GM12878 (cell line): Measurements from ENCODE around the gene CHD1L. TPM values are rescaled to one million over a fixed set of nuclear protein-coding genes. Genes with fewer than 3 reads are reported as not detected.

Source experiments
- ATAC-seq: fragments of 200-7000 bp; cut with Tn5 transposase; 3 replicates; pipeline ENCODE4 v1.9.1; 2020; ENCODE audit warnings: mild to moderate bottlenecking, moderate library complexity
- BruUV-seq: library from RNA; stranded (reverse); fragments of 400-500 nt; replicated peaks from 2 replicates; lab custom pipeline; 2021; lab: Mats Ljungman, UMichigan
- CTCF ChIA-PET: fragments of 300-600 bp; sonication (Branson Sonifier 250); formaldehyde crosslinking; extraction: SDS; loops from one replicate; lab custom pipeline; 2021; ENCODE audit warnings: inconsistent platforms; lab: Yijun Ruan, JAX
- POLR2A ChIA-PET: fragments of 350-600 bp; formaldehyde crosslinking; extraction: SDS; loops from one replicate; lab custom pipeline; 2021; ENCODE audit warnings: inconsistent platforms; lab: Charles Lee
- RAD21 ChIA-PET: fragments of 300-600 bp; sonication (Branson Sonifier 250); formaldehyde crosslinking; loops from one replicate; lab custom pipeline; 2023; ENCODE audit warnings: antibody characterized with exemption; ENCODE audit not compliant: unreplicated experiment; lab: Charles Lee
- SMC1A ChIA-PET: fragments of 300-600 bp; sonication (Branson Sonifier 250); formaldehyde crosslinking; loops from one replicate; lab custom pipeline; 2023; ENCODE audit not compliant: unreplicated experiment, uncharacterized antibody; lab: Charles Lee
- DNase-seq: peaks from one replicate; pipeline ENCODE4 v3.0.0-alpha.2; 2011; ENCODE audit warnings: low read depth, low spot score
- FAIRE-seq: peaks from 3 replicates; lab custom pipeline; 2011; peaks lifted over from hg19 to GRCh38; lab: Jason Lieb, UNC
- H2AFZ ChIP-seq: 2 replicates; pipeline ENCODE4 v1.6.0; 2011; ENCODE audit warnings: low read depth, low read length, control low read depth; ENCODE audit not compliant: control insufficient read depth
- H3K27ac ChIP-seq: 2 replicates; pipeline ENCODE4 v1.5.1; 2011; ENCODE audit warnings: control low read depth; ENCODE audit not compliant: control insufficient read depth, insufficient read depth
- H3K27me3 ChIP-seq, 2 experiments: replicated peaks in 1 of 2; 2 replicates each; pipeline versions ENCODE4 v1.6.0 to v1.6.1; 2011; ENCODE audit warnings: low read length in 1 of 2; ENCODE audit not compliant: control insufficient read depth in 2 of 2, insufficient read depth in 2 of 2
- H3K36me3 ChIP-seq, 2 experiments: 2 replicates each; pipeline ENCODE4 v1.5.1; 2011; ENCODE audit warnings: low read length in 1 of 2; ENCODE audit not compliant: control insufficient read depth in 2 of 2, insufficient read depth in 2 of 2
- H3K4me1 ChIP-seq: 2 replicates; pipeline ENCODE4 v1.6.1; 2011; ENCODE audit warnings: mild to moderate bottlenecking, low read length, moderate library complexity, mixed read lengths; ENCODE audit not compliant: control insufficient read depth, insufficient read depth
- H3K4me2 ChIP-seq: 2 replicates; pipeline ENCODE4 v1.6.0; 2011; ENCODE audit warnings: control low read depth; ENCODE audit not compliant: control insufficient read depth, insufficient read depth
- H3K4me3 ChIP-seq: fragments of 200-600 bp; sonication (generic); 2 replicates; pipeline ENCODE4 v1.5.1; 2016
- H3K79me2 ChIP-seq: 2 replicates; pipeline ENCODE4 v1.6.0; 2011; ENCODE audit warnings: low read length; ENCODE audit not compliant: control insufficient read depth, insufficient read depth
- H3K9ac ChIP-seq: 2 replicates; pipeline ENCODE4 v1.8.0; 2011; ENCODE audit warnings: low read length, control low read depth, mixed read lengths; ENCODE audit not compliant: control insufficient read depth, insufficient read depth
- H3K9me3 ChIP-seq: replicated peaks from 3 replicates; pipeline ENCODE4 v1.5.1; 2011; ENCODE audit warnings: mild to moderate bottlenecking, low read length; ENCODE audit not compliant: control insufficient read depth, insufficient read depth
- H4K20me1 ChIP-seq: 2 replicates; pipeline ENCODE4 v1.6.0; 2011; ENCODE audit not compliant: control insufficient read depth, insufficient read depth
- CTCF ChIP-seq, 3 experiments: IDR thresholded peaks in 2 of 3; conservative IDR thresholded peaks in 1 of 3; 2 replicates each; pipeline ENCODE4 v1.5.1; 2011; ENCODE audit warnings: low read depth in 3 of 3, low read length in 3 of 3, mild to moderate bottlenecking in 3 of 3, control low read depth in 2 of 3, moderate library complexity in 2 of 3, inconsistent platforms in 1 of 3, mixed read lengths in 1 of 3; ENCODE audit not compliant: control insufficient read depth in 2 of 3, insufficient read depth in 1 of 3; ENCODE audit errors: extremely low read depth in 1 of 3
- RAD21 ChIP-seq: IDR thresholded peaks from 2 replicates; pipeline ENCODE4 v1.6.1; 2011; ENCODE audit warnings: mild to moderate bottlenecking, low read depth, low read length, moderate library complexity; ENCODE audit not compliant: insufficient read depth
- SMC3 ChIP-seq: IDR thresholded peaks from 2 replicates; pipeline ENCODE4 v1.6.1; 2011; ENCODE audit warnings: low read length, improper control_type of control experiment, borderline replicate concordance
- YY1 ChIP-seq: IDR thresholded peaks from 2 replicates; pipeline ENCODE4 v1.6.1; 2011; ENCODE audit warnings: low read depth, mild to moderate bottlenecking, low read length
- ZNF217 ChIP-seq: fragments of 450-650 bp; IDR thresholded peaks from 2 replicates; pipeline ENCODE4 v1.6.1; 2017; ENCODE audit warnings: antibody characterized with exemption, mild to moderate bottlenecking
- WGBS: methylation state at CpG from one replicate; pipeline ENCODE4 v1.1.6; 2016; ENCODE audit warnings: low lambda C conversion rate; ENCODE audit not compliant: insufficient replicate concordance, insufficient coverage; ENCODE audit errors: missing lambda C conversion rate; 5-methylcytosine and 5-hydroxymethylcytosine counted together
- in situ Hi-C: fragments of 300-500 bp; cut with MboI; formaldehyde crosslinking; loops from 9 replicates; pipeline ENCODE4 v1.14.3; 2018; ENCODE audit warnings: mixed read lengths
- intact Hi-C: fragments of 100-400 bp; cut with micrococcal nuclease; formaldehyde crosslinking; loops from one replicate; pipeline ENCODE4 v1.14.2; 2022; ENCODE audit not compliant: unreplicated experiment
- polyA plus RNA-seq, 11 experiments: library from polyadenylated mRNA; depleted of rRNA in 4 of 11; unstranded in 6 of 11; stranded (reverse) in 5 of 11; fragments of >200 nt; fragmentation: Nextera tagmentation in 4 of 11; fragmentation: Illumina TruSeq in 1 of 11; extraction: Ambion mirVana in 4 of 11; extraction: Trizol in 1 of 11; gene quantifications; 1 replicate in 1 of 11; 2 replicates in 10 of 11; pipeline versions ENCODE4 v1.2.1 to v1.2.3, GENCODE V29; 2011 to 2016; ENCODE audit warnings: inconsistent platforms in 2 of 11, missing spikeins in 2 of 11, low read depth in 1 of 11
- total RNA-seq, 4 experiments: library from RNA; depleted of rRNA in 3 of 4; stranded (reverse); fragments of >200 nt in 3 of 4; fragmentation: Illumina TruSeq in 1 of 4; extraction: Trizol in 1 of 4; gene quantifications; 2 replicates each; pipeline versions ENCODE4 v1.2.1 to v1.2.3, GENCODE V29; 2013 to 2021

The CHD1L gene
- total and polyA plus RNA-seq, 10 of the 15 experiments (the other 5 are each of a cell fraction or from before 2014, with no cell fraction given): 21.2 to 54.2 (median 44.5) TPM

- no peaks in the 10 kb centered on the region for H3K27me3 ChIP-seq
- TF ChIP-seq SMC3: peak; percentile 63; the same call in 1 of the 2 replicates
- TF ChIP-seq CTCF (IDR thresholded peaks at IDR 0.05 in 2 of 3, conservative IDR thresholded peaks at IDR 0.05 in 1 of 3; ENCODE audit: control insufficient read depth in 2 of 3, extremely low read depth in 1 of 3, insufficient read depth in 1 of 3, low read depth in 3 of 3, low read length in 3 of 3): peak; percentile 47 to 65 (median 61); a peak in 5 of 6 replicates
- TF ChIP-seq RAD21: peak; percentile 71
- no peak for TF ChIP-seq YY1
- no peak for TF ChIP-seq ZNF217
- FAIRE-seq: peak; percentile 61
- intact Hi-C loops (loop anchor here (1.0 to 5.0 kb wide), 3 partner anchors 117 to 619 kb away; no protein-coding TSS in a partner anchor), in situ Hi-C loops (loop anchor here (10.0 kb wide), 1 partner anchor 361 kb away; no protein-coding TSS in a partner anchor)
- H3K4me3 ChIP-seq: no peak overlapping the region
- SMC1A ChIA-PET: interaction anchor here (0.6 to 2.8 kb wide), 10 partner anchors 9 to 616 kb away, joined by 3 to 48 read pairs (median 4); no protein-coding TSS in a partner anchor
- RAD21 ChIA-PET: interaction anchor here (0.9 to 5.2 kb wide), 7 partner anchors 27 to 363 kb away, joined by 3 to 52 read pairs (median 4); partner anchors contain the start of gene CHD1L
- H2AFZ ChIP-seq: no peak overlapping the region
- H3K4me1 ChIP-seq: no peaks in the 10 kb centered on the region
- CTCF ChIA-PET: interaction anchor here (0.7 to 8.7 kb wide), 29 partner anchors 8 to 619 kb away, joined by 3 to 107 read pairs (median 5); partner anchors contain the start of genes CHD1L and PRKAB2
- POLR2A ChIA-PET: interaction anchor here (0.7 kb wide), 1 partner anchor 116 kb away, joined by 3 read pairs; no protein-coding TSS in a partner anchor
- peak; percentile 81 for ATAC-seq
- no peaks in the 10 kb centered on the region for H3K9me3 ChIP-seq
- no TSS peak for BruUV-seq
- no peaks in the 10 kb centered on the region for H4K20me1 ChIP-seq
- WGBS: 48% methylated on average over 6 of the region's 6 CpGs
- peaks cover 6 to 36% of the 10 kb centered on the region in 2 experiments for H3K36me3 ChIP-seq
- no peak overlapping the region for H3K9ac ChIP-seq
- peak; percentile 9 for DNase-seq
- H3K4me2 ChIP-seq: no peak overlapping the region
- H3K79me2 ChIP-seq: no peaks in the 10 kb centered on the region
- H3K27ac ChIP-seq: no peak overlapping the region
Observed at GRCh38 chr1:147273409-147274336, 31.2 kb downstream of the CHD1L start.
